NCI-H1092 (cell line): ENCODE data around the gene SEC24B.
"Not testable (repeated sequence)": the region's sequence is repeated elsewhere in the genome, so short reads cannot be mapped to it uniquely, and the experiment has no call there.

Source experiments
- DNase-seq: peaks from one replicate; lab custom pipeline; 2025; lab: John Stamatoyannopoulos, UW

SEC24B gene

GRCh38 chr4:109432696-109433095, 919 bp upstream of the SEC24B start:
- DNase-seq, result no peak

DNA sequence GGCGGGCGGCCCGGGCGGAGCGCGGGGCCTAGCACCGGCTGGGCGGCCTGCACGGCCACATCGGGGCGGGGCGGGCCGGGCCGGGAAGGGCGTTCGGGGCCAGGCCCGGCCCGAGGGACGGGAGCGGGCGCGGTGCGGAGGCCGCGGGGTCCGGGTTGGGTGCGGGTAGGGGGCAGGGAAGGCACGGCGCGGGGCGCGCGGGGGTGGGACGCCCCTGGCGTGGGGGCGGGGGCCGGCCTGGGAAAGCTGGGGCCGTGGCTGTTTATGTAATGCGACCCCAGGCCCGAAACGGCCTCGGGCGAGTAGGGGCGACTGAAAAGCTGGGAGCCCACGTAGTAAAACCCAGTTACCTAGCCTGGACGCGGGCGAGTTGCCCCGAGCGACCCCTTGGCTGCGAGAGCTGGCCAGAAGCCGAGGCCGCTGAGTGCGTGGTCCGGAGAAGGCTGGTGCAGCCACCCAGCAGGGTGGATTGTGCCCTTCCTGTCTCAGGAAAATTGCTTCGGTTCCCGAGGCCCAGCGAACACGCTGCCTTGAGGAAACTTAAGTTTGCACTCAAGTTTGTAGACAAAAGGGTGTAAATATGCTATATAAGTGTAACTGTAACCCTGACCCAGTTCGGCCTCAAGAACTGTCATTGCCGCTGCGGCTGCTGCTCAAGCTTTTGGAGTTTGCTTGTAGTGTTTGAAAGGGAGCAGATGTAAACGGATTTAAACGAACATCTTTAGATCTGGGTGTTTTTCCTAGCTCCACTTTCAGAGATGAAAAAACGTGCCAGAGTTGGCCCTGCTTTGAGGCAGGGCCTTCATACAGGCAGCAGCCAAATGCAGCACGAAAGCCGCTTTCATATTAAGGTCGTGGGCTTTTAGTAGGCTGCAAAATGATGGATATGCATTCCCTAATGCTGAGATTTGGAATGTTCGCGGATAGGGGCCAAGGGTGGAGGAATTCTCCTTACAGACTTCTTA, 674 bp downstream of the SEC24B start:
- DNase-seq, result no peak

DNA sequence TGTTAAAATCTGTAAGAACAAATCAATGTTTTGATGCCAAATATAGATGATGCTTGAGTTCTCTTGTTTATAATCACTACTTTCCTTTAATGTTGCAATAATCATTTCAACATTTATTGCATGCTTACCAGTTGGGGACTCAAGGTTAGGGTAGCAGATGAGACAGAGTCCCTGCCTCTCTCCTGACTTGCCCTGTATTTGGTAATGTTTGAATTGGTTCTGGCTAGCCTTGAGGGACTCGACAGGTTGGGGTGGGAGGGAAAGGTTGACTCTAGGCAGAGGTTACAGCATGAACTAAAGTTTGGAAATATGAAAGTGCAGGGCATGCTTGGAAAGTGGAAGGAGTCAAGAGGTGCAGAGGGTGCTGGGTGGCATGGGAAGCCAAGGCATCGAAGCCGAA, 2.0 kb downstream of the SEC24B start:
- DNase-seq, result no peak

DNA sequence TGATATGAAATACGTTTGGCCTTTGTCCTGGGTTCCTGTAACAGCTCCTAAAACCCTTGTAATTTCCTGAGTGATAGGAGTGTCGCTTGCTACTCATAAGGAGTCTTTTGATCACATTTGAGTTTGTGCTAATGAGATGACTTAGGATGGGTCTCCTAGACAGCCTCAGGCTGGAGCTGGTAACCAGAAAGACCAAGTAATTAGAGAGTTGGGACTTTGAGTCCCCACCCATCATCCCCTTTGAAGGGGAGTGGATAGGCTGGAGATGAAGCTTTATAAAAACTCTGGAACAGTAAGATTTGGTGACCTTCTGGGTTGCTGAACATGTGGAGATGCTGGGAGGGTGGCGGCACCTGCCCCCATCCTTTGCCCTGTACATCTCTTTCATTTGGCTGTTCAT, 2.9 kb downstream of the SEC24B start:
- DNase-seq, result no peak

- no peak for DNase-seq
Measured at GRCh38 chr4:109440948-109441347, 7.3 kb downstream of the SEC24B start.

- DNase-seq, result no peak
Measured at GRCh38 chr4:109441862-109442458, 8.3 kb downstream of the SEC24B start.

DNA sequence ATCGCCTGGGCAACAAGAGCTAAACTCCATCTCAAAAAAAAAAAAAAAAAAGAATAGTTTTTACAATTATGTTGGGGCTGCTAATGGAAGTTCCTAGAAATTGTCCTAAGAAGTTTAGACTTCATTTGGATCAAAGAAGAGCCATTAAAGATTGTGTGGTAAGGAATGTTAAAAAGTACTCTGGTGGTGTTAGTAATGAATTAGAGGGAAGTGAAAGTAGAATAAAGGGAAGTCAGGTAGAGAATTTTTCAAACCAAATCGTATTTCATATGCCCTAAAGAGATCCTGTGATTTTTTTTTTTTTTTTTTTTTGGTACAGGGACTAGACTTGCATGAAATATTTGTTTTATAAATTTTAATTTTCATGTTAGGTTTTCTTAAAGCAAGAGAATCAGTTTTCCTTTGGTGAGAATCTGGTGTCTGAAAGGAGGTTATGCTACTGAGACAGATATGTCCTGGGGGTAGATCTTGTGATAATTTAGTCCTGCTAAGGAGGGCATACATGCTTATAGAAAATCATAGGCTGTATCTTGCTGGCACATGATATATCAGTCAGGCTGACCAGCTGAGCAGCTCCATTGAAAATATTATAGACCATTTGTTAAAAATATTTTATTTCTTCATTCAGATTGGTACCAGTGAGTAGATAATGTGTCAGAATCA, 10.7 kb downstream of the SEC24B start:
- no peak for DNase-seq

DNA sequence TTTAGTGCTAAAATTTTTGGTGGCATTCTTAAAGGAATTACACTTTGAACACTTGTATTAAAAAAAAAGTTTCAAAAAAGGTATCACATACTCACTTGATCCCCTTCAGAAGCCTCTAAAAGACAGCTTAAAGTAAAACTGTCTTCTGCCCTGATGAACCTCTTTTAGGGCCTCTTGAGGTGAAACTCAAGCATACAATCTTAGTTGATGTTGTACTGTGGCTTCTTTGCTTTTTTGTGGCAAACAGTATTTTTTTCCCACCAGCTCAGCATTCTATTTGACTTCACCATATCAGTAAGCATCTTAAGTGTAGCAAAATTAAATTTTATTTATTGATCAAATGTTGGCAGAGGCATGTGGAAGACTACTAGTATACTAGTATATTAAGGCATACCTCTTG, 13.7 kb downstream of the SEC24B start:
- DNase-seq, result no peak

DNA sequence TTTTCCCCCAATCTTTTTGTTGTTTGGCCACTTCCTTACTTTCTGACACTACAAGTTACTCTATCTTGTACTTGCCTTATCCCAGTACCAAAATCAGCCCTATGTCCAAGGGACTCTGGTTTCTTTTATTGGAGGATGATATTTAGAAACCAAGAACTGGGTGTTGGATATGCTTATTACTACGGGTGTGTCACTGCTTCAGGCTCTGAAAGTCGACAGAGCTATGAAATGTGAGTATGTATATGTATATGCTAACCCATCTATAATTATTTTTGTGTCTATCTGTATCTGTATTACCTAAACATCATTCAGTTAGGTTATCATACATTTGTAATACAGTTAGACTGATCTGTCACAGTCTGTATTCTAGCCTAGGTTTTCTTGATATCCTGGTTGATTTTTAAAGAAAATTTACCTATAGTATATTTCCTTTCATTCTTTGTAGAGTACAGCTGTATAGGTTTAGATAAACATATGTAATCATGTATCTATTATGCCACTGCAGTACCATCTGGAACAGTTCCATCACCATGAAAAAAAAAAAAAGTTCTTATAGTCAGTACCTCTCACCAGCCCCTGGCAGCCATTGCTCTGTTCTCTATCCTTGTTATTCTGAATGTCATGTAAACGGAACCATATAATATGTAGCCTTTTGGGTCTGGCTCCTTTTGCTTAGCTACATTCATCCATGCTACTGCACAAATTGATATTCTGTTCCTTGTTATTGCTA, 18.1 kb downstream of the SEC24B start:
- no peak for DNase-seq

DNA sequence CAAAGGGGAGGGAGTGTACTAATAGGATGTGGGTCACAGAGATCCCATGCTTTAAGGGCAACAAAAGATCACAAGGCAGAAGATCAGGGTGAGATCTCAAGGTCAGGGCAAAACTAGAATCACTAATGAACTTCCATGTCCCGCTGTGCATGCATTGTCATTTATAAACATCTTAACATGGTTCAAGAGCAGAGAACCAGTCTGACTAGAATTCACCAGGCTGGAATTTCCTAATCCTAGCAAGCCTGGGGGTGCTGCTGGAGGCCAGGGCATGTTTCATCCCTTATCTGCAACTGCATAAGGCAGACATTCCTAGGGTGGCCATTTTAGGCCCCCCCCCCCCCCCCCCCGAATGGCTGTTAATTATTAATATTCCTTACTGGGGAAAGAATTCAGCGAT, 19.5 kb downstream of the SEC24B start:
- not testable (repeated sequence) for DNase-seq

- no peak for DNase-seq
Measured at GRCh38 chr4:109462297-109462696, 28.7 kb downstream of the SEC24B start.

DNA sequence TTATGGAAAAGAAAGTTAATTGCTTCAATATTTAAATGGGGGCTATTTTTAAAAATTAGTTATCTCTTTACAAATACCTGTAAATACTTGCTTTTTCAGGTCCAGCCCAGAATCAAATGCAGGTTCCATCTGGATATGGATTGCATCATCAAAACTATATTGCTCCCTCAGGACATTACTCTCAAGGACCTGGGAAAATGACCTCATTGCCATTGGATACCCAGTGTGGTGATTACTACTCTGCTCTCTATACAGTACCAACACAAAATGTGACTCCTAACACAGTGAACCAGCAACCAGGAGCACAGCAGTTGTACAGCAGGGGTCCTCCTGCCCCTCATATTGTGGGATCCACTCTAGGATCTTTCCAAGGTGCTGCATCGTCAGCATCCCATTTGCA, 29.2 kb downstream of the SEC24B start:
- no peak for DNase-seq

DNA sequence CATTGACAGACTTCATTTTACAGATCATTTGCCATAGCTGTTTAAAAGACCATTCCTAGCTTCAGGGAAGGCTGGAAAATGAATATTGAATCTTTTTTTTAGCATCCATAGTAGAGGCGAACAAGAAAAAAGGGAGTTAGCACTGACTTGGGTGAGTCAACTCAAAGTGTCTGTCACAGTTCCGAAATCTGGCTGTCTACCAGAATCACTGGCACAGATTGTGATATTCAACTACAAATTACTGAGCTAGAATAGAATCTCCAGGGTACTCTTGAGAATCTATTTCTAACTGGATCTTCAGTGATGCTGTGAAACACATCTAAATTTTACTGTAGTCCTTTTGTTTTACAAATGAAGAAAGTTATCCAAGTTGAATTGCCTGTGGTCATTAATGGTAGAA, 31.5 kb downstream of the SEC24B start:
- DNase-seq, result no peak

GRCh38 chr4:109469915-109470314, 36.3 kb downstream of the SEC24B start:
- no peak for DNase-seq

- DNase-seq, result no peak
Measured at GRCh38 chr4:109472343-109472761, 38.7 kb downstream of the SEC24B start.

- no peak for DNase-seq
Measured at GRCh38 chr4:109473824-109474223, 40.2 kb downstream of the SEC24B start.

GRCh38 chr4:109486007-109486406, 52.4 kb downstream of the SEC24B start:
- no peak for DNase-seq

DNA sequence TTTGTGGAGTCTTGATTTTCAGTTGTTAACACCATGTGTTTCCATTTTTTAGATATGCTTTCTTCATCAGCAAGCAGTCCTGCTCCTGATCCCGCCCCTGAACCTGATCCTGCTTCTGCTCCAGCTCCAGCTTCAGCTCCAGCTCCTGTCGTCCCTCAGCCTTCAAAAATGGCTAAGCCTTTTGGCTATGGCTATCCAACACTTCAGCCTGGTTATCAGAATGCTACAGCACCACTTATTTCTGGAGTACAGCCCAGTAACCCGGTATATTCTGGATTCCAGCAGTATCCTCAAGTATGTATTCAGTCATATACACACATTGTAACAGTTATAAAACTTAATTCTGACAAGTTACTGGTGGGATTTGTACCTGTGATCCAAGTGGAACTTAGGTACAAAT, 60.9 kb downstream of the SEC24B start:
- no peak for DNase-seq

DNA sequence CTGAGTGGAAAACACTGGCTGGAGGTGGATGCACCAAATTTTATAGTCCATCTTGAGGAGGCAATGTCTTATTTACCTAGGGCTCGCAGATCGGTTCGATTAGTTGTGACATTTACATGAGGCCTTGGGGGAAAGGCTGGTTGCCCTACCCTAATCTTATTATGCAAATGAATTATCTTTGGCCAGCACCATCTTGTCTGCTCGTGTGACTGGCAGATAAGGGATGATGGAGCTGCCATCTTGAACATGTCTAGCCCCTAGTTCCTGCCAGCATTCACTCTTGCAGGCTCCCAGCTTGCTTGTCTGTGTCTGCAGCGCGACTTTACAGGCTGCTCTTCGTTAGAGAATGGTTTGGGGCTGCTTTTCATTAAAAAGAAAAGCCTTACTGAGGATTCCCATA, 61.9 kb downstream of the SEC24B start:
- DNase-seq, result no peak

GRCh38 chr4:109496875-109497274, 63.3 kb downstream of the SEC24B start:
- DNase-seq, result no peak

- no peak for DNase-seq
Measured at GRCh38 chr4:109497511-109497910, 63.9 kb downstream of the SEC24B start.

- no peak for DNase-seq
Measured at GRCh38 chr4:109499513-109499912, 65.9 kb downstream of the SEC24B start.
